Smooth muscle cell (in vitro differentiated cells): Measurements from ENCODE around the gene ANTKMT. TPM values are rescaled to one million over a fixed set of nuclear protein-coding genes. Genes with fewer than 3 reads are reported as not detected.

ENCODE experiments used
- DNase-seq: peaks from one replicate; lab custom pipeline; 2025; ENCODE audit not compliant: unreplicated experiment; lab: John Stamatoyannopoulos, UW
- H2AFZ ChIP-seq: fragments of 200-600 bp; sonication (generic); 2 replicates; pipeline ENCODE4 v1.6.0; 2016; ENCODE audit warnings: antibody characterized with exemption, low read depth, mild to moderate bottlenecking
- H3F3A ChIP-seq: fragments of 200-600 bp; sonication (generic); 2 replicates; pipeline ENCODE4 v1.6.0; 2017; ENCODE audit warnings: antibody characterized with exemption, low read depth
- H3K27ac ChIP-seq: fragments of 200-600 bp; sonication (generic); 2 replicates; pipeline ENCODE4 v1.5.1; 2016; ENCODE audit warnings: low read depth, mild to moderate bottlenecking
- H3K27me3 ChIP-seq: fragments of 200-600 bp; sonication (generic); 2 replicates; pipeline ENCODE4 v1.6.1; 2016; ENCODE audit warnings: low read depth, mild to moderate bottlenecking
- H3K36me3 ChIP-seq: fragments of 200-600 bp; sonication (generic); 2 replicates; pipeline ENCODE4 v1.5.1; 2016; ENCODE audit warnings: low read depth
- H3K4me1 ChIP-seq: fragments of 200-600 bp; sonication (generic); 2 replicates; pipeline ENCODE4 v1.5.1; 2016; ENCODE audit warnings: low read depth
- H3K4me2 ChIP-seq: fragments of 200-600 bp; sonication (generic); 2 replicates; pipeline ENCODE4 v1.6.0; 2016; ENCODE audit warnings: mild to moderate bottlenecking
- H3K4me3 ChIP-seq: fragments of 200-600 bp; sonication (generic); 2 replicates; pipeline ENCODE4 v1.5.1; 2016; ENCODE audit warnings: mild to moderate bottlenecking
- H3K79me2 ChIP-seq: fragments of 200-600 bp; sonication (generic); 2 replicates; pipeline ENCODE4 v1.6.0; 2016; ENCODE audit warnings: low read depth, mild to moderate bottlenecking
- H3K9ac ChIP-seq: fragments of 200-600 bp; sonication (generic); 2 replicates; pipeline ENCODE4 v1.6.0; 2016; ENCODE audit warnings: low read depth
- H3K9me3 ChIP-seq: fragments of 200-600 bp; sonication (generic); replicated peaks from 2 replicates; pipeline ENCODE4 v1.5.1; 2016; ENCODE audit warnings: low read depth
- H4K20me1 ChIP-seq: fragments of 200-600 bp; sonication (generic); 2 replicates; pipeline ENCODE4 v1.6.0; 2016; ENCODE audit warnings: low read depth
- WGBS: methylation state at CpG from one replicate; pipeline ENCODE4 v1.1.7; 2016; ENCODE audit warnings: low lambda C conversion rate; 5-methylcytosine and 5-hydroxymethylcytosine counted together
- polyA plus RNA-seq: library from polyadenylated mRNA; unstranded; fragments of >200 nt; fragmentation: Nextera tagmentation; extraction: Ambion mirVana; gene quantifications from 2 replicates; pipeline ENCODE4 v1.2.1, GENCODE V29; 2016
- total RNA-seq: library from RNA; depleted of rRNA; stranded (reverse); fragments of >200 nt; gene quantifications from 2 replicates; pipeline ENCODE4 v1.2.3, GENCODE V29; 2014
- TF ChIP-seq, protein P1 (sequence below): fragments of 200-600 bp; sonication (generic); IDR thresholded peaks from 2 replicates; pipeline ENCODE4 v1.5.1; 2017; ENCODE audit warnings: borderline replicate concordance, mild to moderate bottlenecking, antibody characterized with exemption; ENCODE audit not compliant: insufficient read depth, poor library complexity, severe bottlenecking

The ANTKMT gene
- total and polyA plus RNA-seq, 2 experiments from 2014 or later = 15.6 to 39.8 TPM

GRCh38 chr16:763369-764183, 42.6 kb downstream of the ANTKMT start:
- H3K27ac ChIP-seq = no peak overlapping the region
- H3K4me1 ChIP-seq = no peaks in the 10 kb centered on the region
- no peaks in the 10 kb centered on the region for H3K79me2 ChIP-seq
- no peak overlapping the region for H3K9ac ChIP-seq
- no peak for DNase-seq
- no peak overlapping the region for H2AFZ ChIP-seq
- no peaks in the 10 kb centered on the region for H3F3A ChIP-seq
- H4K20me1 ChIP-seq = no peaks in the 10 kb centered on the region
- H3K27me3 ChIP-seq = no peaks in the 10 kb centered on the region
- no peak overlapping the region for H3K4me3 ChIP-seq
- TF ChIP-seq, protein P1, sequence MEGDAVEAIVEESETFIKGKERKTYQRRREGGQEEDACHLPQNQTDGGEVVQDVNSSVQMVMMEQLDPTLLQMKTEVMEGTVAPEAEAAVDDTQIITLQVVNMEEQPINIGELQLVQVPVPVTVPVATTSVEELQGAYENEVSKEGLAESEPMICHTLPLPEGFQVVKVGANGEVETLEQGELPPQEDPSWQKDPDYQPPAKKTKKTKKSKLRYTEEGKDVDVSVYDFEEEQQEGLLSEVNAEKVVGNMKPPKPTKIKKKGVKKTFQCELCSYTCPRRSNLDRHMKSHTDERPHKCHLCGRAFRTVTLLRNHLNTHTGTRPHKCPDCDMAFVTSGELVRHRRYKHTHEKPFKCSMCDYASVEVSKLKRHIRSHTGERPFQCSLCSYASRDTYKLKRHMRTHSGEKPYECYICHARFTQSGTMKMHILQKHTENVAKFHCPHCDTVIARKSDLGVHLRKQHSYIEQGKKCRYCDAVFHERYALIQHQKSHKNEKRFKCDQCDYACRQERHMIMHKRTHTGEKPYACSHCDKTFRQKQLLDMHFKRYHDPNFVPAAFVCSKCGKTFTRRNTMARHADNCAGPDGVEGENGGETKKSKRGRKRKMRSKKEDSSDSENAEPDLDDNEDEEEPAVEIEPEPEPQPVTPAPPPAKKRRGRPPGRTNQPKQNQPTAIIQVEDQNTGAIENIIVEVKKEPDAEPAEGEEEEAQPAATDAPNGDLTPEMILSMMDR = no peak
- H3K9me3 ChIP-seq = no peaks in the 10 kb centered on the region
- H3K36me3 ChIP-seq = no peaks in the 10 kb centered on the region
- H3K4me2 ChIP-seq = no peak overlapping the region
- 96% methylated on average over 14 of the region's 21 CpGs for WGBS

- Histone ChIP-seq H3K27ac (no peak overlapping the region), H3K27me3 (no peaks in the 10 kb centered on the region), H3K4me1 (no peaks in the 10 kb centered on the region), H3K9ac (no peak overlapping the region), H3F3A (no peaks in the 10 kb centered on the region), H3K79me2 (no peaks in the 10 kb centered on the region), H3K4me3 (no peak overlapping the region), H3K9me3 (no peaks in the 10 kb centered on the region), H2AFZ (no peak overlapping the region), H3K36me3 (no peaks in the 10 kb centered on the region), H4K20me1 (no peaks in the 10 kb centered on the region), H3K4me2 (no peak overlapping the region)
- WGBS = 91% methylated on average over 20 of the region's 20 CpGs
- DNase-seq = no peak
- TF ChIP-seq, protein P1 = no peak
These were observed 43.3 kb downstream of the ANTKMT start for GRCh38 chr16:764184-764750.

DNA sequence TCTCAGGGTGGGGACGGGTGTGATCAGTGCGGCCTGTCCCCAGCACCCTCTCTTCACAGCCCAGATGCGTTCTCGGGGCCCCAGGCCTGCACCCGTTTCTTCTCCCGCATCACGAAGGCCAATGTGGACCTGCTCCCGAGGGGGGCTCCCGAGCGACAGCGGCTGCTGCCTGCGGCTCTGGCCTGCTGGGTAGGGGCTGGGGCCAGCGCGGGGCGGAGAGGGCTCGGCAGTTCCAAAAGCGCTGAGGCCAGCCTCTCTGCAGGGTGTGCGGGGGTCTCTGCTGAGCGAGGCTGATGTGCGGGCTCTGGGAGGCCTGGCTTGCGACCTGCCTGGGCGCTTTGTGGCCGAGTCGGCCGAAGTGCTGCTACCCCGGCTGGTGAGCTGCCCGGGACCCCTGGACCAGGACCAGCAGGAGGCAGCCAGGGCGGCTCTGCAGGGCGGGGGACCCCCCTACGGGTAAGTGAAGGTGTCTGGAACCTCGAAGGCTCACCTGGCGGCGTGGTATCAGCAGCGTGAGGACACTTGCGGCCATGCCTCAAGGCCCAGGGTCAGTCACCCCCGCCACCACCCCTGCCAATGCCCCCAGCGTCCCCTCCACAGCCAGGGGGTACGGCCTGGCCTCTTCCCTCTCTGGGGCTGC, 44.0 kb downstream of the ANTKMT start:
- Histone ChIP-seq H3K9ac (no peak overlapping the region), H3K4me2 (no peak overlapping the region), H3K79me2 (no peaks in the 10 kb centered on the region), H4K20me1 (no peaks in the 10 kb centered on the region), H3F3A (no peaks in the 10 kb centered on the region), H3K27ac (no peak overlapping the region), H3K36me3 (no peaks in the 10 kb centered on the region), H2AFZ (no peak overlapping the region), H3K4me3 (no peak overlapping the region), H3K27me3 (no peaks in the 10 kb centered on the region), H3K4me1 (no peaks in the 10 kb centered on the region), H3K9me3 (no peaks in the 10 kb centered on the region)
- TF ChIP-seq, protein P1 = no peak
- 89% methylated on average over 26 of the region's 38 CpGs for WGBS
- DNase-seq = no peak
